SK-N-SH treated with all-trans-retinoic acid at 6 μM for 48 hours (cell line): ENCODE data around the gene PDIK1L.
"Not testable (repeated sequence)": the region's sequence is repeated elsewhere in the genome, so short reads cannot be mapped to it uniquely, and the experiment has no call there.

ENCODE experiments used
- ATAC-seq: fragments of 200-7000 bp; cut with Tn5 transposase; 3 replicates; pipeline ENCODE4 v1.9.1; 2020; ENCODE audit warnings: mild to moderate bottlenecking, moderate library complexity
- ARNTL ChIP-seq: fragments of 450-650 bp; formaldehyde crosslinking; IDR thresholded peaks from 2 replicates; pipeline ENCODE4 v1.5.0; 2020; ENCODE audit warnings: low read depth, mild to moderate bottlenecking, moderate library complexity, borderline replicate concordance
- BACH2 ChIP-seq: fragments of 250-450 bp; sonication (Bioruptor Pico); IDR thresholded peaks from 2 replicates; pipeline ENCODE4 v1.9.0; 2021; ENCODE audit warnings: mild to moderate bottlenecking, borderline replicate concordance
- CSDC2 ChIP-seq: fragments of 250-450 bp; sonication (Bioruptor Pico); IDR thresholded peaks from 2 replicates; pipeline ENCODE4 v1.5.0; 2020; ENCODE audit warnings: mild to moderate bottlenecking, moderate library complexity
- CSRNP3 ChIP-seq: fragments of 250-450 bp; sonication (Bioruptor Pico); IDR thresholded peaks from 2 replicates; pipeline ENCODE4 v1.5.1; 2021; ENCODE audit warnings: mild to moderate bottlenecking, moderate library complexity
- ESRRG ChIP-seq: fragments of 250-450 bp; sonication (Bioruptor Pico); IDR thresholded peaks from 2 replicates; pipeline ENCODE4 v1.6.1; 2021; ENCODE audit warnings: mild to moderate bottlenecking
- GLIS3 ChIP-seq: fragments of 250-450 bp; sonication (Bioruptor Pico); IDR thresholded peaks from 2 replicates; pipeline ENCODE4 v1.5.0; 2020; ENCODE audit warnings: mild to moderate bottlenecking, moderate library complexity
- ISL1 ChIP-seq: fragments of 250-450 bp; sonication (Bioruptor Pico); IDR thresholded peaks from 2 replicates; pipeline ENCODE4 v2.1.2; 2022; ENCODE audit warnings: mild to moderate bottlenecking, moderate library complexity
- OSR1 ChIP-seq: fragments of 250-450 bp; sonication (Bioruptor Pico); IDR thresholded peaks from 2 replicates; pipeline ENCODE4 v1.8.0; 2022; ENCODE audit warnings: moderate library complexity, mild to moderate bottlenecking, inconsistent platforms
- PATZ1 ChIP-seq: fragments of 250-450 bp; sonication (Bioruptor Pico); IDR thresholded peaks from 2 replicates; pipeline ENCODE4 v1.8.0; 2020; ENCODE audit warnings: mild to moderate bottlenecking, moderate library complexity, borderline replicate concordance
- POU6F1 ChIP-seq: fragments of 250-450 bp; sonication (Bioruptor Pico); IDR thresholded peaks from 2 replicates; pipeline ENCODE4 v1.8.0; 2021; ENCODE audit warnings: low read depth, mild to moderate bottlenecking, moderate library complexity, borderline replicate concordance
- PPARA ChIP-seq: fragments of 250-450 bp; sonication (Bioruptor Pico); IDR thresholded peaks from 2 replicates; pipeline ENCODE4 v1.5.0; 2020; ENCODE audit warnings: mild to moderate bottlenecking, borderline replicate concordance
- RARB ChIP-seq: fragments of 250-450 bp; sonication (Bioruptor Pico); IDR thresholded peaks from 2 replicates; pipeline ENCODE4 v1.8.0; 2021; ENCODE audit warnings: mild to moderate bottlenecking, moderate library complexity
- SNAI2 ChIP-seq: fragments of 250-450 bp; sonication (Bioruptor Pico); IDR thresholded peaks from 2 replicates; pipeline ENCODE4 v1.5.0; 2020; ENCODE audit warnings: mild to moderate bottlenecking, moderate library complexity
- TCF4 ChIP-seq: fragments of 250-450 bp; sonication (Bioruptor Pico); IDR thresholded peaks from 2 replicates; pipeline ENCODE4 v1.8.0; 2021; ENCODE audit warnings: mild to moderate bottlenecking, moderate library complexity, borderline replicate concordance
- TOX ChIP-seq: fragments of 250-450 bp; sonication (Bioruptor Pico); IDR thresholded peaks from 2 replicates; pipeline ENCODE4 v1.8.0; 2021; ENCODE audit warnings: mild to moderate bottlenecking, moderate library complexity, borderline replicate concordance
- TSHZ2 ChIP-seq: fragments of 250-450 bp; sonication (Bioruptor Pico); IDR thresholded peaks from 2 replicates; pipeline ENCODE4 v1.5.0; 2020; ENCODE audit warnings: mild to moderate bottlenecking, moderate library complexity
- ZC3H10 ChIP-seq: fragments of 250-450 bp; sonication (Bioruptor Pico); IDR thresholded peaks from 2 replicates; pipeline ENCODE4 v1.5.1; 2021; ENCODE audit warnings: mild to moderate bottlenecking, moderate library complexity
- ZFP3 ChIP-seq: fragments of 250-450 bp; sonication (Bioruptor Pico); IDR thresholded peaks from 2 replicates; pipeline ENCODE4 v1.5.0; 2020; ENCODE audit warnings: mild to moderate bottlenecking, moderate library complexity
- ZFP30 ChIP-seq: fragments of 450-650 bp; formaldehyde crosslinking; IDR thresholded peaks from 2 replicates; pipeline ENCODE4 v1.5.0; 2022; ENCODE audit warnings: mild to moderate bottlenecking, moderate library complexity
- ZNF565 ChIP-seq: fragments of 450-650 bp; formaldehyde crosslinking; conservative IDR thresholded peaks from 2 replicates; pipeline ENCODE4 v1.5.0; 2020; ENCODE audit warnings: low read depth, mild to moderate bottlenecking, moderate library complexity
- ZNF70 ChIP-seq: fragments of 450-650 bp; formaldehyde crosslinking; IDR thresholded peaks from 2 replicates; pipeline ENCODE4 v1.5.0; 2020; ENCODE audit warnings: mild to moderate bottlenecking, moderate library complexity
- ZNF8 ChIP-seq: fragments of 450-650 bp; formaldehyde crosslinking; IDR thresholded peaks from 2 replicates; pipeline ENCODE4 v1.5.0; 2020; ENCODE audit warnings: mild to moderate bottlenecking, moderate library complexity

Gene PDIK1L

GRCh38 chr1:26097696-26098095, 13.9 kb upstream of the PDIK1L start:
- peak; percentile 82 for ATAC-seq
- TF ChIP-seq GLIS3 (CRISPR knock-in tag) (no peak), ISL1 (peak; percentile 27; the same call in 1 of the 2 replicates), TOX (no peak), ZNF565 (no peak), ZFP30 (no peak), ARNTL (CRISPR knock-in tag) (no peak)

GRCh38 chr1:26098602-26099001, 13.0 kb upstream of the PDIK1L start:
- ATAC-seq, result no peak
- TF ChIP-seq CSRNP3 (CRISPR knock-in tag) (no peak), TCF4 (CRISPR knock-in tag) (no peak), SNAI2 (no peak), ISL1 (no peak), RARB (no peak), PATZ1 (CRISPR knock-in tag) (no peak), PPARA (no peak)

GRCh38 chr1:26099780-26100179, 11.8 kb upstream of the PDIK1L start:
- TF ChIP-seq OSR1 (CRISPR knock-in tag) (no peak), PATZ1 (CRISPR knock-in tag) (no peak), BACH2 (CRISPR knock-in tag) (no peak), PPARA (no peak), POU6F1 (no peak), GLIS3 (CRISPR knock-in tag) (no peak), ZNF70 (CRISPR knock-in tag) (no peak), CSDC2 (CRISPR knock-in tag) (no peak), SNAI2 (no peak), ZFP30 (no peak), ESRRG (no peak), ISL1 (no peak), TCF4 (CRISPR knock-in tag) (no peak)
- ATAC-seq, result no peak

GRCh38 chr1:26100204-26100603, 11.4 kb upstream of the PDIK1L start:
- not testable (repeated sequence) for ATAC-seq

- TF ChIP-seq ARNTL (CRISPR knock-in tag) (no peak), TCF4 (CRISPR knock-in tag) (no peak), ISL1 (no peak), ZC3H10 (CRISPR knock-in tag) (no peak), GLIS3 (CRISPR knock-in tag) (no peak), PATZ1 (CRISPR knock-in tag) (no peak), RARB (no peak), ESRRG (no peak), ZFP3 (CRISPR knock-in tag) (no peak), PPARA (no peak), ZNF8 (no peak), POU6F1 (no peak), TSHZ2 (CRISPR knock-in tag) (no peak), BACH2 (CRISPR knock-in tag) (no peak)
- no peak for ATAC-seq
These were observed 9.5 kb upstream of the PDIK1L start for GRCh38 chr1:26102119-26102518.
